Loucy (cell line): Measurements from ENCODE around the gene SCN5A.

Experiments used
- H2AFZ ChIP-seq: fragments of 200-600 bp; sonication (generic); 2 replicates; pipeline ENCODE4 v1.6.0; 2016; ENCODE audit warnings: antibody characterized with exemption, mild to moderate bottlenecking, low read length, moderate library complexity
- H3F3A ChIP-seq: fragments of 200-600 bp; 2 replicates; pipeline ENCODE4 v1.6.0; 2016; ENCODE audit warnings: antibody characterized with exemption, low read depth, mild to moderate bottlenecking
- H3K27me3 ChIP-seq: fragments of 200-600 bp; sonication (generic); 2 replicates; pipeline ENCODE4 v1.6.1; 2014; ENCODE audit warnings: low read length, mild to moderate bottlenecking; ENCODE audit not compliant: insufficient read depth, poor library complexity, severe bottlenecking
- H3K36me3 ChIP-seq: fragments of 200-600 bp; sonication (generic); 2 replicates; pipeline ENCODE4 v1.6.1; 2016; ENCODE audit warnings: low read length; ENCODE audit not compliant: insufficient read depth
- H3K4me1 ChIP-seq: fragments of 200-600 bp; sonication (generic); 2 replicates; pipeline ENCODE4 v1.5.1; 2014; ENCODE audit warnings: low read length, mild to moderate bottlenecking; ENCODE audit not compliant: insufficient read depth, poor library complexity, severe bottlenecking
- H3K4me2 ChIP-seq: fragments of 200-600 bp; sonication (generic); 2 replicates; pipeline ENCODE4 v1.6.0; 2014; ENCODE audit warnings: antibody characterized with exemption, low read length, low read depth, mild to moderate bottlenecking; ENCODE audit not compliant: poor library complexity, severe bottlenecking
- H3K4me3 ChIP-seq: fragments of 200-600 bp; sonication (generic); 2 replicates; pipeline ENCODE4 v1.5.1; 2014; ENCODE audit warnings: low read length, mild to moderate bottlenecking, mixed read lengths; ENCODE audit not compliant: poor library complexity, severe bottlenecking
- H3K79me2 ChIP-seq: fragments of 200-600 bp; sonication (generic); 2 replicates; pipeline ENCODE4 v1.6.1; 2014; ENCODE audit warnings: low read length; ENCODE audit not compliant: insufficient read depth
- H3K9ac ChIP-seq: fragments of 200-600 bp; sonication (generic); 2 replicates; pipeline ENCODE4 v1.6.0; 2014; ENCODE audit warnings: mild to moderate bottlenecking, low read depth, low read length, moderate library complexity; ENCODE audit not compliant: poor library complexity, severe bottlenecking
- H3K9me2 ChIP-seq: fragments of 200-600 bp; sonication (generic); replicated peaks from 2 replicates; pipeline ENCODE4 v1.6.1; 2016; ENCODE audit warnings: low read depth, low read length, mixed read lengths
- H3K9me3 ChIP-seq: fragments of 200-600 bp; sonication (generic); 2 replicates; pipeline ENCODE4 v1.6.1; 2014; ENCODE audit warnings: mild to moderate bottlenecking, antibody characterized with exemption, low read length, low read depth; ENCODE audit not compliant: insufficient read depth
- H4K20me1 ChIP-seq: fragments of 200-600 bp; sonication (generic); 2 replicates; pipeline ENCODE4 v1.6.0; 2014; ENCODE audit warnings: antibody characterized with exemption, low read length, mild to moderate bottlenecking; ENCODE audit not compliant: insufficient read depth, poor library complexity, severe bottlenecking
- EZH2phosphoT487 ChIP-seq: fragments of 200-600 bp; IDR thresholded peaks from 2 replicates; pipeline ENCODE4 v1.6.1; 2018; ENCODE audit warnings: antibody characterized with exemption, mild to moderate bottlenecking, moderate library complexity, borderline replicate concordance
- TF ChIP-seq, protein P1 (sequence below): fragments of 200-600 bp; sonication (generic); conservative IDR thresholded peaks from 2 replicates; pipeline ENCODE4 v1.5.1; 2014; ENCODE audit warnings: mild to moderate bottlenecking, antibody characterized with exemption, low read length

SCN5A gene

DNA sequence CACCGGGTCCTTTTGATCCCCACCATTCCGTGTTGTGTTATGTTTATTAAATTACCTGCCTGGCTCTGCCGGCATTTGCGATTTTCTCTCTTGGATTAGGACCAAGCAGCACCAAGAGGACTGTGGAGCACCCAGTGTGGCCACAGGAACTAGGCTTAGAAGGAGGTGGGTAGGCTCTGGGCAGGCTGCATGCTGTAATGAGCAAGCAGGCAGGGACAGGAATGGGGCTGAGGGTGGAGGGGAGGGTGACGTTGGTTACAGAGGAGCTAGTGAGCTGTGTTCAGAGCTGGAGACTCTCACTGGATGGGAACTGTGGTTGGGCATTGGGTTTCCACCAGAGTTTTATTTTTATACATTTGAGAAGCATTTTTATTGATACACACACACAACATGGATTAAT, 7.9 kb upstream of the SCN5A start:
- Histone ChIP-seq H3K4me2 (no peak overlapping the region), H3K36me3 (no peaks in the 10 kb centered on the region), H2AFZ (no peak overlapping the region)

DNA sequence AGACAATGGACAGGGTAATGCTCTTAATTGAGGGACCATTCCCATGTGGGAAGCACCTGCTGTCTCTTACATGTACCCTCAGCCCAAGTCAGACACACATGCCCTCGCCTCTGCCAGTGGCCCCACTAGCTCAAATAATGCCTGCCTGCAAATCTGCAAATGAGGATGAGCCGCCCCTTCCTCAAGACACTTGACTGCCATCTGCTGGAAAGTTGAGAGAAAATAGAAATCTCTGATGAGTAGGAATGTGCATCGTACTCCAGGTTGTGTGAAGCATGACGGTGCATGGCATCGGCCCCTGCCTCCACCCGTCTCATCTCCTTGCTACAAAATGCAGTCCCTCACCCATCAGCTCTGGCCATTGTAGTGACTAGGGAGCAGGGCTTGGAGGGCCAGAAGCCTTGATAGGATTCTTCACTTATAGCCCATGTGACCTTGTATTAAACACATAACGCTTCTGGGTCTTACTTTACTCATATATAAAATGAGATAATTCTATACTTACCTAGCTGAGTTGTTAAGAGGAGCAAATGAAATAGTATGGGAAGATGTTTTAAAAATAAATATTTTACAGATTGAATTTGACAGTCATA, 6.3 kb upstream of the SCN5A start:
- Histone ChIP-seq H3K4me3 (no peak overlapping the region), H3K4me1 (no peaks in the 10 kb centered on the region), H3K9ac (no peak overlapping the region), H4K20me1 (no peaks in the 10 kb centered on the region), H3K27me3 (no peaks in the 10 kb centered on the region), H3K9me3 (no peaks in the 10 kb centered on the region), H3K4me2 (no peak overlapping the region), H3K9me2 (no peaks in the 10 kb centered on the region), H3K36me3 (no peaks in the 10 kb centered on the region), H3K79me2 (no peaks in the 10 kb centered on the region), H2AFZ (peak overlapping the region; percentile 57; the same call in 1 of the 2 replicates), H3F3A (no peaks in the 10 kb centered on the region)
- TF ChIP-seq, protein P1, sequence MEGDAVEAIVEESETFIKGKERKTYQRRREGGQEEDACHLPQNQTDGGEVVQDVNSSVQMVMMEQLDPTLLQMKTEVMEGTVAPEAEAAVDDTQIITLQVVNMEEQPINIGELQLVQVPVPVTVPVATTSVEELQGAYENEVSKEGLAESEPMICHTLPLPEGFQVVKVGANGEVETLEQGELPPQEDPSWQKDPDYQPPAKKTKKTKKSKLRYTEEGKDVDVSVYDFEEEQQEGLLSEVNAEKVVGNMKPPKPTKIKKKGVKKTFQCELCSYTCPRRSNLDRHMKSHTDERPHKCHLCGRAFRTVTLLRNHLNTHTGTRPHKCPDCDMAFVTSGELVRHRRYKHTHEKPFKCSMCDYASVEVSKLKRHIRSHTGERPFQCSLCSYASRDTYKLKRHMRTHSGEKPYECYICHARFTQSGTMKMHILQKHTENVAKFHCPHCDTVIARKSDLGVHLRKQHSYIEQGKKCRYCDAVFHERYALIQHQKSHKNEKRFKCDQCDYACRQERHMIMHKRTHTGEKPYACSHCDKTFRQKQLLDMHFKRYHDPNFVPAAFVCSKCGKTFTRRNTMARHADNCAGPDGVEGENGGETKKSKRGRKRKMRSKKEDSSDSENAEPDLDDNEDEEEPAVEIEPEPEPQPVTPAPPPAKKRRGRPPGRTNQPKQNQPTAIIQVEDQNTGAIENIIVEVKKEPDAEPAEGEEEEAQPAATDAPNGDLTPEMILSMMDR: peak; percentile 71
- TF ChIP-seq EZH2phosphoT487: no peak

More for the DNA sequence above, 7.9 kb upstream of the SCN5A start:
- Histone ChIP-seq H3F3A (no peaks in the 10 kb centered on the region), H4K20me1 (no peaks in the 10 kb centered on the region), H3K4me1 (no peaks in the 10 kb centered on the region), H3K27me3 (no peaks in the 10 kb centered on the region), H3K9me2 (no peaks in the 10 kb centered on the region), H3K9me3 (no peaks in the 10 kb centered on the region), H3K9ac (no peak overlapping the region), H3K4me3 (no peak overlapping the region), H3K79me2 (no peaks in the 10 kb centered on the region)
- TF ChIP-seq, protein P1: no peak

DNA sequence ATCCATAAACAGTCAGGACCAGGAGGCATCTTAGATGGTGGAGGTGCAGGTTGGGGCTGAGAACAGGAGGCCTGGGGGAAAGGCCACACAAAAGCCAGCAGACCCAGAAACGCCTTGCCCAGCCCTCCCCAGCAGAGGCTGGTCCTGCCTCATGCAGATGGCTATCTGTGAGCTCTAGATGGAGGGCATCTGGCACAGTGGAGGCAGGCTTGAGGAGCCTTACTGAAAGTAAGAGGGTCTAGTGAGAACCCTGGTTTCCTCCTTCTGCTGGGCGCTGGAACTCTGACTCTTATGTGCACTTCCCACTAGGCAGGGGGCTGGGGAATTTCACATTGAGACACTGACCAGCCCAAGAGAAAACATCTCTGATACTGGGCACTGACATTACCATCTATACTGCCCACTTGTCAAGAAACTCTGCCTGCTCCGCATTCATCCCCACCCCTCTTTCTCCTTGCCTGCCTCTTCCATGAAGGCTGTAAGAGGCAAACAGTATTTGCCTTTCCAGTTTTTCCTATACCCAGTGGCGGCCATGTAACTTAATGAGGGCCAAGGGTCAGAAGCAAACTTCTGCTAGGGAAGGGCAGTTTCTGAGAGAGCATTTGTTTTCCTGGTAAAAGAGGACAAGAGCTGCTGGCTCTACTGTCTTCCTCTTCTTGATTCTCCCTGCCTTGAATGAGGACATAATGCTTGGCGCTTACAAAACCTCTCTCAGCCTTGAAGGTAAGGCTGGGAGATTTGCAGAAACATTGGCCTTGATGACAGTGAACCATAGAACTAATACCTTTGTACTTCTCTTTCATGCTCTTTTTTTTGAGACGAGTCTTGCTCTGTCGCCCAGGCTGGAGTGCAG, 4.4 kb upstream of the SCN5A start:
- TF ChIP-seq, protein P1: no peak
- TF ChIP-seq EZH2phosphoT487: no peak
- no peaks in the 10 kb centered on the region for H3K36me3 ChIP-seq
- H3K4me1 ChIP-seq: no peaks in the 10 kb centered on the region
- H3K9ac ChIP-seq: no peak overlapping the region
- H3K4me2 ChIP-seq: no peak overlapping the region
- no peaks in the 10 kb centered on the region for H3K9me3 ChIP-seq
- H3K4me3 ChIP-seq: no peak overlapping the region
- no peaks in the 10 kb centered on the region for H3K79me2 ChIP-seq
- H3K27me3 ChIP-seq: no peaks in the 10 kb centered on the region
- H3K9me2 ChIP-seq: no peaks in the 10 kb centered on the region
- H2AFZ ChIP-seq: no peak overlapping the region
- no peaks in the 10 kb centered on the region for H3F3A ChIP-seq
- no peaks in the 10 kb centered on the region for H4K20me1 ChIP-seq
